MM.1S (cell line): ENCODE data around the gene SMAD7.

Source experiments
- DNase-seq: peaks from one replicate; pipeline ENCODE4 v3.0.0-alpha.2; 2015
- H2AFZ ChIP-seq: fragments of 300-600 bp; sonication (generic); 2 replicates; pipeline ENCODE4 v1.6.0; 2016; ENCODE audit warnings: antibody characterized with exemption, low read length
- H3F3A ChIP-seq: fragments of 300-600 bp; sonication (generic); 2 replicates; pipeline ENCODE4 v1.6.1; 2016; ENCODE audit warnings: mild to moderate bottlenecking, antibody characterized with exemption, low read length, moderate library complexity, mixed read lengths; ENCODE audit not compliant: insufficient read depth
- H3K27ac ChIP-seq: fragments of 300-600 bp; sonication (generic); 2 replicates; pipeline ENCODE4 v1.5.1; 2016; ENCODE audit warnings: mild to moderate bottlenecking, low read length
- H3K27me3 ChIP-seq: fragments of 300-600 bp; sonication (generic); replicated peaks from 2 replicates; pipeline ENCODE4 v1.6.0; 2016; ENCODE audit warnings: low read length; ENCODE audit not compliant: insufficient read depth
- H3K36me3 ChIP-seq: fragments of 300-600 bp; sonication (generic); replicated peaks from 2 replicates; pipeline ENCODE4 v1.6.1; 2016; ENCODE audit warnings: mild to moderate bottlenecking, low read length, mixed read lengths; ENCODE audit not compliant: insufficient read depth
- H3K4me1 ChIP-seq: fragments of 300-600 bp; sonication (generic); 2 replicates; pipeline ENCODE4 v1.6.1; 2016; ENCODE audit warnings: low read length, mixed read lengths
- H3K4me2 ChIP-seq: fragments of 300-600 bp; sonication (generic); 2 replicates; pipeline ENCODE4 v1.6.0; 2016; ENCODE audit warnings: low read depth, low read length
- H3K4me3 ChIP-seq: fragments of 300-600 bp; sonication (generic); 2 replicates; pipeline ENCODE4 v1.5.1; 2016; ENCODE audit warnings: low read length, mixed read lengths
- H3K79me2 ChIP-seq: fragments of 300-600 bp; sonication (generic); 2 replicates; pipeline ENCODE4 v1.6.1; 2016; ENCODE audit warnings: mixed run types, low read length, mixed read lengths
- H3K9ac ChIP-seq: fragments of 300-600 bp; sonication (generic); 2 replicates; pipeline ENCODE4 v1.6.1; 2016; ENCODE audit warnings: low read length, mixed read lengths
- H3K9me2 ChIP-seq: fragments of 300-600 bp; sonication (generic); replicated peaks from 2 replicates; pipeline ENCODE4 v1.6.1; 2016; ENCODE audit warnings: mild to moderate bottlenecking, low read length, mixed read lengths; ENCODE audit not compliant: insufficient read depth
- H3K9me3 ChIP-seq: fragments of 300-600 bp; sonication (generic); replicated peaks from 2 replicates; pipeline ENCODE4 v1.6.1; 2016; ENCODE audit warnings: mild to moderate bottlenecking, low read length, mixed read lengths; ENCODE audit not compliant: insufficient read depth
- H4K20me1 ChIP-seq: fragments of 300-600 bp; sonication (generic); 2 replicates; pipeline ENCODE4 v1.6.1; 2016; ENCODE audit warnings: mild to moderate bottlenecking, low read length, moderate library complexity, mixed read lengths; ENCODE audit not compliant: insufficient read depth
- EZH2 ChIP-seq: fragments of 300-600 bp; sonication (generic); optimal IDR thresholded peaks from 2 replicates; pipeline ENCODE3; 2017; ENCODE audit warnings: low read depth, mild to moderate bottlenecking, antibody characterized with exemption, low read length, mixed read lengths
- EZH2phosphoT487 ChIP-seq: fragments of 300-600 bp; sonication (generic); IDR thresholded peaks from 2 replicates; pipeline ENCODE4 v1.6.1; 2018; ENCODE audit warnings: antibody characterized with exemption, low read length
- TF ChIP-seq, protein P1 (sequence below): fragments of 300-600 bp; sonication (generic); IDR thresholded peaks from 2 replicates; pipeline ENCODE4 v1.5.1; 2016; ENCODE audit warnings: antibody characterized with exemption, low read length, mixed read lengths

The SMAD7 gene

DNA sequence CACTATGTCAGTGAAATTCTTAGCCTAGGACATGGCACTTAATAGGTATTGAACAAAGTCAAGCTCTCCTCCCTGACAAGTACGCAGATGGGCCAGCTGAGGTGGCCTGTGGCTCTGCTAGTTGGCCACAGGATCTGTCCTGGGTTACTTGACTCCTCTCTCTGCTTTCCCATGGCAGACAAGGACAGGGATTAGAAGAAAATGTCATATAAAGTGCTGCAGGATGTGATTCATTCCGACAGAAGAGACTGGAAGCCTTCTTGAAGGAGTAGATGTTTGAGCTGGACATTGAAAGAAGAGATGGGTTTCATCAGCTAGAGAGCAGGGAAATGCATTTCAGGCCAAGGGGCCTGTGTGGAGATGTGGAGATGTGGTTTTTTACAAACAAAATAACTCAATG lies 46.7 kb downstream of the SMAD7 start:
- Histone ChIP-seq H3K27ac (no peak overlapping the region), H3K79me2 (no peaks in the 10 kb centered on the region), H2AFZ (no peak overlapping the region), H3K9ac (no peak overlapping the region), H4K20me1 (no peaks in the 10 kb centered on the region), H3K9me2 (no peaks in the 10 kb centered on the region), H3K4me3 (no peak overlapping the region), H3K4me2 (no peak overlapping the region), H3F3A (no peaks in the 10 kb centered on the region), H3K27me3 (no peaks in the 10 kb centered on the region), H3K9me3 (no peaks in the 10 kb centered on the region), H3K4me1 (no peaks in the 10 kb centered on the region), H3K36me3 (no peaks in the 10 kb centered on the region)
- no peak for DNase-seq
- TF ChIP-seq EZH2 = no peak
- TF ChIP-seq, protein P1, sequence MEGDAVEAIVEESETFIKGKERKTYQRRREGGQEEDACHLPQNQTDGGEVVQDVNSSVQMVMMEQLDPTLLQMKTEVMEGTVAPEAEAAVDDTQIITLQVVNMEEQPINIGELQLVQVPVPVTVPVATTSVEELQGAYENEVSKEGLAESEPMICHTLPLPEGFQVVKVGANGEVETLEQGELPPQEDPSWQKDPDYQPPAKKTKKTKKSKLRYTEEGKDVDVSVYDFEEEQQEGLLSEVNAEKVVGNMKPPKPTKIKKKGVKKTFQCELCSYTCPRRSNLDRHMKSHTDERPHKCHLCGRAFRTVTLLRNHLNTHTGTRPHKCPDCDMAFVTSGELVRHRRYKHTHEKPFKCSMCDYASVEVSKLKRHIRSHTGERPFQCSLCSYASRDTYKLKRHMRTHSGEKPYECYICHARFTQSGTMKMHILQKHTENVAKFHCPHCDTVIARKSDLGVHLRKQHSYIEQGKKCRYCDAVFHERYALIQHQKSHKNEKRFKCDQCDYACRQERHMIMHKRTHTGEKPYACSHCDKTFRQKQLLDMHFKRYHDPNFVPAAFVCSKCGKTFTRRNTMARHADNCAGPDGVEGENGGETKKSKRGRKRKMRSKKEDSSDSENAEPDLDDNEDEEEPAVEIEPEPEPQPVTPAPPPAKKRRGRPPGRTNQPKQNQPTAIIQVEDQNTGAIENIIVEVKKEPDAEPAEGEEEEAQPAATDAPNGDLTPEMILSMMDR = no peak
- TF ChIP-seq EZH2phosphoT487 = no peak

DNA sequence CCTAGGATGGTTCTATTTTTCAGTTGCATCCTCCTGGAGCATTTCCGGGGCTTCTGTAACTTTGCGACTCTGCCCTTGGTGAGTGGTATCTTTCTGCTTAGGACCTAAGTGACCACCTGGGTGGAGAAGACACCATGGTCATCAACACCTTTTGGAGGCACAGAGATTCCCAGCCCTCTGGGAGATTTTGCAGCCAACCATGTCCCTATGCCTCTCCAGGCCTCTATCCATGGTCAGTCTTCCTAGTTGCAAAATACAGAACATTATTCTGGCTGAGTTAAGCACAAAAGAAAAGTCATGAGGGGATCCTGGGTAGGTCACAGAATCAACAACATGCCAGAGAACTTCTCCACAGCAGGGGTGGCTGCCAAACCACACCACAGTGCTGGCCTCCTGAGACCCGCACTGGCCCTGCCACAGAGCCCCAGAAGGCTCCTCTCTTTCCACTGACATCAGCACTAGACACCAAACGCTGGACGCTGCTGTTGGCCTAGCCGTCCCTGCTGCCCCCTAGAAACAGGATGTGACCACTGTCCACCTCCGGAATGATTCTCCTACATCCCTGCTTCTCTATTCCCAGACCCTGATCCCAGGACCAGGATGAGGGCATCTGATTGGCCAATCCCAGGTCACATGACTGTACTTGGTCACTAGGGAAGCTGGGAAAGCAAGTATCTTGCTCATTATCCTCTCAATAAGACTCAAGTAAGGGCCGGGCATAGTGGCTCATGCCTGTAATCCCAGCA lies 47.7 kb downstream of the SMAD7 start:
- TF ChIP-seq, protein P1 = no peak
- TF ChIP-seq EZH2 (no peak), EZH2phosphoT487 (no peak)
- Histone ChIP-seq H3K9me2 (no peaks in the 10 kb centered on the region), H3F3A (no peaks in the 10 kb centered on the region), H3K36me3 (no peaks in the 10 kb centered on the region), H3K27ac (no peak overlapping the region), H3K4me2 (no peak overlapping the region), H3K79me2 (no peaks in the 10 kb centered on the region), H3K9me3 (no peaks in the 10 kb centered on the region), H4K20me1 (no peaks in the 10 kb centered on the region), H2AFZ (no peak overlapping the region), H3K4me1 (no peaks in the 10 kb centered on the region), H3K4me3 (no peak overlapping the region), H3K27me3 (no peaks in the 10 kb centered on the region), H3K9ac (no peak overlapping the region)
- no peak for DNase-seq

DNA sequence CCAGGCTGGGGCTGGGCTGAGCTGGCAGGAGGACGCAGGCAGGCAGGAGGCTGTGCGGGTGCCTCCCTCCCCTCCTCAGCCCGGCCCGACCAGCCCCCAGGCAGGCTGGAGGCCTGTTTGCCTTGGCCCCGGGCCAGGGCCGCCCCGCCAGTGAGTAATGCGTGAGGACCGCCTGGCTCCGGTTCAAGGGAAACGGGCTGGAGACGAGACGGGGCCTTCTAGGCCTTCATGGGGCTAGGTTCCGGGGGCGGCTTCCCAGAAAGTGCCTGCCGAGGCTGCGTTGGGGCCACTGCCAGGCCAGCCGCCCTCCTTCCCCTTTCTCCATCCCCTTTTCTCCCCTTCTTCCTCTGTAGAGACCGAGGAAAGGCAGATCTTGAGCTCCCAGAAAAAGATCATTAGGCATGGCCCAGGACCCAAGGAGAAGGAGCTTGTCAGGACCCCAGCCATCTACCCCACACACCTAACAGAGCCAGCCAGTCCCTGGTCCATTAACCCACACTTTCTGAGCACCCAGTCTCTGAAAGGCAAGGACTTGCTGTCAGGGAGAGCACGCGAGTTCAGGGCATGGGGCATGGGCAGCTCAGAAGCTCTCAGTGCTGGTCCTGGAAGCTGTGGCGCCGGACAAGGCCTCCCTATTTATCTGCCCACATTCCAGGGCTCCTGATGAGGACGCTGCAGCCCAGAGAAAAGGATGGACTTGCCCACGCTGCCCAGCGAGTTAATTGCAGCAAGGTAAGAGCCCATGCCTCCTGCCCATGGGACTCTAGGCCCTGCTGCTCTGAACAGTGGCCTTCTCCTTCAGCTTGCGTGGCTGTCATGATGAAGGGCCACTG lies 48.5 kb downstream of the SMAD7 start:
- Histone ChIP-seq H3K27me3 (no peaks in the 10 kb centered on the region), H3K9me3 (no peaks in the 10 kb centered on the region), H3K4me3 (no peak overlapping the region), H4K20me1 (no peaks in the 10 kb centered on the region), H3K27ac (no peak overlapping the region), H3K36me3 (no peaks in the 10 kb centered on the region), H3F3A (no peaks in the 10 kb centered on the region), H3K4me1 (peaks cover 3% of the 10 kb centered on the region; the same call in 1 of the 2 replicates), H3K9me2 (no peaks in the 10 kb centered on the region), H3K4me2 (no peak overlapping the region), H3K79me2 (no peaks in the 10 kb centered on the region), H3K9ac (no peak overlapping the region), H2AFZ (no peak overlapping the region)
- TF ChIP-seq, protein P1 = no peak
- TF ChIP-seq EZH2phosphoT487 (no peak), EZH2 (no peak)
- no peak for DNase-seq
